ENCODE data around the gene ZBTB2.

Gene ZBTB2

GRCh38 chr6:151391471-151392413 lies at the start of gene ZBTB2:
Gene ZBTB2 (minus strand): TSS chr6:151391559. CDS start chr6:151373637, 17,922 bp downstream.
- DNase-seq = no peak

- no peak for DNase-seq
These were observed 49.6 kb upstream of the ZBTB2 start for GRCh38 chr6:151440930-151441329.

- no peak for DNase-seq
These were observed 49.1 kb upstream of the ZBTB2 start for GRCh38 chr6:151440498-151440897.

- no peak for DNase-seq
These were observed 46.0 kb upstream of the ZBTB2 start for GRCh38 chr6:151437401-151437800.

- no peak for DNase-seq
These were observed 45.4 kb upstream of the ZBTB2 start for GRCh38 chr6:151436802-151437201.

GRCh38 chr6:151436300-151436699 lies 44.9 kb upstream of the ZBTB2 start:
- DNase-seq = no peak

- DNase-seq = no peak
These were observed 43.0 kb upstream of the ZBTB2 start for GRCh38 chr6:151434369-151434768.

- no peak for DNase-seq
These were observed 41.3 kb upstream of the ZBTB2 start for GRCh38 chr6:151432651-151433050.

- DNase-seq = no peak
These were observed 40.0 kb upstream of the ZBTB2 start for GRCh38 chr6:151431337-151431736.

- no peak for DNase-seq
These were observed 39.5 kb upstream of the ZBTB2 start for GRCh38 chr6:151430886-151431285.

GRCh38 chr6:151428093-151428735 lies 36.9 kb upstream of the ZBTB2 start:
- no peak for DNase-seq

- no peak for DNase-seq
These were observed 34.2 kb upstream of the ZBTB2 start for GRCh38 chr6:151425561-151425960.

- no peak for DNase-seq
These were observed 31.6 kb upstream of the ZBTB2 start for GRCh38 chr6:151422981-151423380.

GRCh38 chr6:151417477-151417876 lies 26.1 kb upstream of the ZBTB2 start:
- no peak for DNase-seq

- DNase-seq = no peak
These were observed 23.4 kb upstream of the ZBTB2 start for GRCh38 chr6:151414641-151415260.

GRCh38 chr6:151413372-151414145 lies 22.2 kb upstream of the ZBTB2 start:
- no peak for DNase-seq

GRCh38 chr6:151412909-151413308 lies 21.6 kb upstream of the ZBTB2 start:
- no peak for DNase-seq

GRCh38 chr6:151409679-151410078 lies 18.3 kb upstream of the ZBTB2 start:
- DNase-seq = no peak

- DNase-seq = no peak
These were observed 17.9 kb upstream of the ZBTB2 start for GRCh38 chr6:151409260-151409659.

GRCh38 chr6:151408858-151409257 lies 17.5 kb upstream of the ZBTB2 start:
- DNase-seq = no peak

- DNase-seq = no peak
These were observed 12.6 kb upstream of the ZBTB2 start for GRCh38 chr6:151403919-151404308.

- no peak for DNase-seq
These were observed 10.9 kb upstream of the ZBTB2 start for GRCh38 chr6:151402228-151402627.

GRCh38 chr6:151400473-151400872 lies 9.1 kb upstream of the ZBTB2 start:
- no peak for DNase-seq
